Embryonic facial prominence (tissue), 1 donor: ENCODE measurements around the gene SLC44A5.
"Not testable (repeated sequence)": the region's sequence is repeated elsewhere in the genome, so short reads cannot be mapped to it uniquely, and the experiment has no call there.

Experiments used
- DNase-seq: peaks from one replicate; pipeline ENCODE4 v3.0.0-alpha.2; 2016; ENCODE audit errors: extremely low spot score

Gene SLC44A5

GRCh38 chr1:75449998-75450397, 160.9 kb downstream of the SLC44A5 start:
- no peak for DNase-seq

- DNase-seq, result no peak
Observed at GRCh38 chr1:75444220-75444619, 166.7 kb downstream of the SLC44A5 start.

- DNase-seq, result no peak
Observed at GRCh38 chr1:75440274-75440673, 170.6 kb downstream of the SLC44A5 start.

- no peak for DNase-seq
Observed at GRCh38 chr1:75438355-75438754, 172.6 kb downstream of the SLC44A5 start.

GRCh38 chr1:75431843-75432242, 179.1 kb downstream of the SLC44A5 start:
- DNase-seq, result no peak

GRCh38 chr1:75430526-75430925, 180.4 kb downstream of the SLC44A5 start:
- no peak for DNase-seq

DNA sequence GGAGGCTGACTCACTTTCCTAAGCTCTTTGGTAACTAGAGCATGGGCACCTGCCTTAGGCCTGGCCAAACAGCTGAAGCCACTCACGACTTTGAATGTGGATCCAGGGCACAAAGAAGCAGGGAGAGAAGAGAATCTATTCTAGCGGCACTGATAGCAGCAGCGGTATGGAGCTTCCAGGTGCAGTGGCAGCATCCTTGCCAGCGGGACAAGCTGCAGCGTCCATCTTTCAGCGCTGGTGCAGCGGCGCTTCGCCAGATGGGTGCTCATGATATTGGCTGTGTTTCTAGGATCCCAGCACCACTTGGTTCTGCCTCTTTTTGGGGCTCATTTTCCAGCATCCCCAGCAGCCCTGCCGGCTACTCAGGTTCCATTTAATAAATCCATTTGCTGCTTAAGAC, 184.2 kb downstream of the SLC44A5 start:
- no peak for DNase-seq

GRCh38 chr1:75425001-75425650, 185.8 kb downstream of the SLC44A5 start:
- DNase-seq, result no peak

- DNase-seq, result no peak
Observed at GRCh38 chr1:75423616-75424015, 187.3 kb downstream of the SLC44A5 start.

DNA sequence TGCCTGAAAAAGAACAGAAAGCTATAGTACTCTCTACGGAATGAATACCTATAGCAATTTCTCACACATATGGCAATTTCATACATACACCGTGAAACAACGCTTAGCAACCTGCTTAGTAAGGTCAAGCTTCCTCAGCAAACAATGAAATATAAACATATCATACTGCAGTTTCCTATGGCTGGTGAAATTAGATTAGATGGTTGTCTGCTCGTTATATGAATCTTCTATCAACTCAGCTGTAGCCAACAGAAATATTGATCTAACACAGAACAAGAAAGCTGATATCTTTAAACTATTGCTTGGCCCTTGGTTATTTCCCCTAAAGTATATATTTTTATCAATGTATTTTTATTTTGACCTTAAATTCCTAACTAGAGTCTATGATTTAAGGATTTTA, 187.8 kb downstream of the SLC44A5 start:
- DNase-seq, result no peak

GRCh38 chr1:75421371-75421770, 189.5 kb downstream of the SLC44A5 start:
- DNase-seq, result no peak

- no peak for DNase-seq
Observed at GRCh38 chr1:75415187-75415586, 195.7 kb downstream of the SLC44A5 start.

GRCh38 chr1:75412616-75413015, 198.3 kb downstream of the SLC44A5 start:
- no peak for DNase-seq

GRCh38 chr1:75404681-75405080, 206.2 kb downstream of the SLC44A5 start:
- not testable (repeated sequence) for DNase-seq

- not testable (repeated sequence) for DNase-seq
Observed at GRCh38 chr1:75403147-75403646, 207.7 kb downstream of the SLC44A5 start.

DNA sequence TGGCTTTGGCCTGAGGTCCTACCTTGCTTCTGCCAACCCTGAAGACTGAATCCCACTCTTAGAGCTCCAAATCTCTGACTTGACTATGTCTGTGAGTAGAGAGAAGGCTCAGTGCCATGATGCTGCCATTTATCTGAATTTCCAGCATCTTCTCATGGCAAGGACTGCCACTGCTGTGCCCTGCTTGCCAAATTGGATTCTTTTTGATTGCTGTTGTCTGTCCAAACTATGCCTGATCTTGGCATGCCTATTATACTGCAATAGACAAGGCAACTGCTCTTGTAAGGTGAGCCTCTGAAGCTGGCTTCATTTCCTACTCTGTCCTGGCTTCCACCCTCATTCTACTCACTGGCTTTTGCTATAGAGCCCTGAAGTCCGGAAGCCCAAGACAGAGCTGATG, 210.2 kb downstream of the SLC44A5 start:
- DNase-seq, result no peak

DNA sequence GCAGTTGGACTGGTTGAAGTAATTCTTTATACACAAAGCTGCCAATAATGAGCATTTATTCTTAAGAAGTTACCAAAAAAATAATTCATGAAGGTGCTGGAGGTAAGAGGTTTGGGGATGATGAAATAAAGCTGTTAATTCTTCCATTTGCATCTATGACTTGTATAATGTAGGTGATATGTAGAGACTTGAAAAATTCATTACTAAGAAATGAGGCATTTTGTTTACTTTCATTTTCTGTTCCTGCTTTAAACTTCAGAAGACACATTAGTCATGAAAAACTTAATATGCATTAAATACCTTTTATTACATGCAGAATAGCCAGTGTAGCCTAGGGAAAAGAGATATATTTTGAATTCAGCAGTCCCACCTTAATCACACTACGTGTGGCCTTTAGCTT, 214.2 kb downstream of the SLC44A5 start:
- DNase-seq, result no peak

GRCh38 chr1:75396260-75396659, 214.7 kb downstream of the SLC44A5 start:
- no peak for DNase-seq

DNA sequence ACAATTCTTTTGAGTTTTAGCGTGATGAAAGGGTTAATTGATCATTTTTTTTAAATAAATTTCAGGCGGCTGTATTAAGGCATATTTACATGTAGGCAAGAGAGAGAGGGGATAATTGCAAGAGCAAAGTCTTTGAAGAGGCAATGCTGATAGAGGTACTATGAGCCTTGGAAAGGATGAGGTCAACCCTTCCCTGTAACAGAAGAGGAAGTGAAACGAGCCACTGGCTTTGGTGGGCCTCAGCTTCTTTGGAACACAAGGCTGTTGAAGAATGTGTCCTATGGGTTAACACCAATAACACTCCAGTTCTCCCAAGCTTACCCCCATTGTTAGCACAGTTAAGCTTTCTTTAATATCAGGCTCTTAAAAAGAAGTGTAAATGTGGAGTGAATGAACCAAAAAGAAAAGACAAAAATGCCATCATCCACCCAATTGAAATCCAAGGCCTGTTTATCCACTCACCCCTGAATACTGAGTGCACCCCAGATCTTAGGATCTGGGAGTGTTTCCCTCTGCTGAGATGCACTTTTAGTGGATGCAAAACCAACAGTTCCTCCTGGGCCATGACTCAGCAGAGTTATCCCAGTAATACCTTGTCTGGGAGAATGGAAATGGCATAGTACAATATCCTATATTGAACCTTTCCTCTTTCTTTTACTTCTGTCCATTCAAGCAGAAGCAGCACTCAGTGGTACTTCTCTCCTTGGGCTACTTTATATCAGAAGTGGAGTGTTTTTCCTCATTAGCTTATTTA, 216.4 kb downstream of the SLC44A5 start:
- no peak for DNase-seq

- DNase-seq, result no peak
Observed at GRCh38 chr1:75392278-75392677, 218.6 kb downstream of the SLC44A5 start.

DNA sequence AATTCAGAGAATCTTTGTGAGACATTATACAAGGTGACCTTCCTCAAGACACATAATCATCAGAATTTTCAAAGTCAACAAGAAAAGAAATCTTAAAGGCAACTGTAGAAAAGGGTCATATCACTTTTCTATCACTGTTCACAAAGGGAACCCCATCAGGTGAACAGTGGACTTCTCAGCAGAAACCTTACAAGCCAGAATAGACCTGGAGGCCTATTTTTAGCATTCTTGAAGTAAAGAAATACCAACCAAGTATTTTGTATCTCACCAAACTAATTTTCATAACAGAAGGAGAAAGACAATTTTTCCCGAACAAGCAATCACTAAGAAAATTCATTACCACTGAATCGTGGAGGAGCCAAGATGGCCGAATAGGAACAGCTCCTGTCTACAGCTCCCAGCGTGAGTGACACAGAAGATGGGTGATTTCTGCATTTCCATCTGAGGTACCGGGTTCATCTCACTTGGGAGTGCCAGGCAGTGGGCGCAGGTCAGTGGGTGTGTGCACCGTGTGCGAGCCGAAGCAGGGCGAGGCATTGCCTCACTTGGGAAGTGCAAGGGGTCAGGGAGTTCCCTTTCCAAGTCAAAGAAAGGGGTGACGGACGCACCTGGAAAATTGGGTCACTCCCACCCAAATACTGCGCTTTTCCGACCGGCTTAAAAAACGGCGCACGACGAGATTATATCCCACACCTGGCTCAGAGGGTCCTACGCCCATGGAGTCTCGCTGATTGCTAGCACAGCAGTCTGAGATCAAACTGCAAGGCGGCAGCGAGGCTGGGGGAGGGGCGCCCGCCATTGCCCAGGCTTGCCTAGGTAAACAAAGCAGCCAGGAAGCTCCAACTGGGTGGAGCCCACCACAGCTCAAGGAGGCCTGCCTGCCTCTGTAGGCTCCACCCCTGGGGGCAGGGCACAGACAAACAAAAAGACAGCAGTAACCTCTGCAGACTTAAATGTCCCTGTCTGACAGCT, 235.2 kb downstream of the SLC44A5 start:
- DNase-seq, result not testable (repeated sequence)

GRCh38 chr1:75373542-75374159, 237.3 kb downstream of the SLC44A5 start:
- no peak for DNase-seq
